Diencephalon (tissue), 1 donor: ENCODE results near the gene ATP8B3. TPM values are rescaled to one million over a fixed set of nuclear protein-coding genes. Genes with fewer than 3 reads are reported as not detected.

Experiments
- total RNA-seq: library from RNA; depleted of rRNA; stranded (reverse); fragments of >200 nt; gene quantifications from one replicate; pipeline ENCODE4 v1.2.3, GENCODE V29; 2014

The ATP8B3 gene
- total RNA-seq: 0.69 TPM

GRCh38 chr19:1811942-1812425 is at the start of gene ATP8B3:
TSS of gene ATP8B3 (minus strand) at chr19:1812276. CDS start at chr19:1811736, 540 bp downstream.

GRCh38 chr19:1848399-1849131 is 36.5 kb upstream of the ATP8B3 start, which contains the start of gene REXO1:
TSS of gene REXO1 (minus strand) at chr19:1848483. CDS start at chr19:1848358, 125 bp downstream.

GRCh38 chr19:1752757-1753728 is 59.0 kb downstream of the ATP8B3 start, which contains the start of gene ONECUT3:
TSS of gene ONECUT3 (plus strand) at chr19:1753506. CDS start at chr19:1753663, 157 bp downstream.

Other genes starting within 250 kb of the ATP8B3 start
- 33.9 TPM for gene MEX3D, start 244.0 kb downstream of the ATP8B3 start, total RNA-seq
- 42.4 TPM for gene MBD3, start 219.4 kb downstream of the ATP8B3 start, total RNA-seq
- 61.8 TPM for gene UQCR11, start 206.8 kb downstream of the ATP8B3 start, total RNA-seq
- 27.0 TPM for gene TCF3, start 159.7 kb downstream of the ATP8B3 start, total RNA-seq
- 0.23 TPM for gene ONECUT3, start 58.8 kb downstream of the ATP8B3 start, total RNA-seq
- gene REXO1, start 36.2 kb upstream of the ATP8B3 start, total RNA-seq: 9.2 TPM
- 4.6 TPM for gene KLF16, start 51.3 kb upstream of the ATP8B3 start, total RNA-seq
- 48.4 TPM for gene ABHD17A, start 73.2 kb upstream of the ATP8B3 start, total RNA-seq
- 2.1 TPM for gene ADAT3, start 93.1 kb upstream of the ATP8B3 start, total RNA-seq
- gene SCAMP4, start 93.1 kb upstream of the ATP8B3 start, total RNA-seq: 16.1 TPM
- 33.9 TPM for gene CSNK1G2, start 128.9 kb upstream of the ATP8B3 start, total RNA-seq
- gene BTBD2, start 203.4 kb upstream of the ATP8B3 start, total RNA-seq: 59.3 TPM
- 20.8 TPM for gene MKNK2, start 239.0 kb upstream of the ATP8B3 start, total RNA-seq